Gastroesophageal sphincter (tissue), 3 donors: ENCODE data around the gene TEX14.

Source experiments
- EP300 ChIP-seq: sonication (generic); formaldehyde crosslinking; IDR thresholded peaks from one replicate; pipeline ENCODE4 v1.6.1; 2017; ENCODE audit warnings: antibody characterized with exemption, mild to moderate bottlenecking
- POLR2A ChIP-seq, 2 donors: fragments of 450-650 bp; IDR thresholded peaks; one replicate each; pipeline ENCODE4 v1.6.1; 2017; ENCODE audit warnings: antibody characterized with exemption in 2 of 2, mild to moderate bottlenecking in 2 of 2, moderate library complexity in 1 of 2
- POLR2AphosphoS5 ChIP-seq: sonication (generic); formaldehyde crosslinking; IDR thresholded peaks from one replicate; pipeline ENCODE4 v1.6.1; 2017; ENCODE audit warnings: antibody characterized with exemption
- TF ChIP-seq, protein P1 (sequence below), 4 experiments: fragments of 200-600 bp in 2 of 4; fragments of 450-650 bp in 2 of 4; sonication (generic) in 1 of 4; IDR thresholded peaks; one replicate each; pipeline ENCODE4 v1.5.1; 2017 to 2019; ENCODE audit warnings: antibody characterized with exemption in 4 of 4, mild to moderate bottlenecking in 2 of 4, moderate library complexity in 2 of 4

DNA sequence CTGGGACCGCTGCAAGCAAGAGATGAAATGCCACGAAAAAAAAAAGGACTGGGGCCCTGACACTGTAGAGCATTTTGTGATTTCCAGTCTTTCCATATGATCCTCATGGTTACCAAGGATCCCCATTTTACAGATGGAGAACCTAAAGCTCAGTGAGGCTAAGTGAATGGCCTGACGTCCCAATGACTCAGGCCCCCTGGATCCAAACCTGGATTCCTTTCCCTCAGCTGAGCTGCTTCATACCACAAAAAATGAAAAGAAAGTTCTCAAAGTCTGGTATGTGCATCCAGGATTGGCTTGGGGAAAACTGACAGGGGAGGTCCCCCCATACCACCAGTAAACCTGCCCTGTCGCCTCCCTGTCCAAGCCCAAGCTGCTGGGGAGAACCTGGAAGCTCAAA is 80.5 kb downstream of the TEX14 start:
- TF ChIP-seq, protein P1, sequence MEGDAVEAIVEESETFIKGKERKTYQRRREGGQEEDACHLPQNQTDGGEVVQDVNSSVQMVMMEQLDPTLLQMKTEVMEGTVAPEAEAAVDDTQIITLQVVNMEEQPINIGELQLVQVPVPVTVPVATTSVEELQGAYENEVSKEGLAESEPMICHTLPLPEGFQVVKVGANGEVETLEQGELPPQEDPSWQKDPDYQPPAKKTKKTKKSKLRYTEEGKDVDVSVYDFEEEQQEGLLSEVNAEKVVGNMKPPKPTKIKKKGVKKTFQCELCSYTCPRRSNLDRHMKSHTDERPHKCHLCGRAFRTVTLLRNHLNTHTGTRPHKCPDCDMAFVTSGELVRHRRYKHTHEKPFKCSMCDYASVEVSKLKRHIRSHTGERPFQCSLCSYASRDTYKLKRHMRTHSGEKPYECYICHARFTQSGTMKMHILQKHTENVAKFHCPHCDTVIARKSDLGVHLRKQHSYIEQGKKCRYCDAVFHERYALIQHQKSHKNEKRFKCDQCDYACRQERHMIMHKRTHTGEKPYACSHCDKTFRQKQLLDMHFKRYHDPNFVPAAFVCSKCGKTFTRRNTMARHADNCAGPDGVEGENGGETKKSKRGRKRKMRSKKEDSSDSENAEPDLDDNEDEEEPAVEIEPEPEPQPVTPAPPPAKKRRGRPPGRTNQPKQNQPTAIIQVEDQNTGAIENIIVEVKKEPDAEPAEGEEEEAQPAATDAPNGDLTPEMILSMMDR (IDR thresholded peaks at IDR 0.05): no peak
- TF ChIP-seq POLR2A (IDR thresholded peaks at IDR 0.05) (no peak), POLR2AphosphoS5 (no peak), EP300 (no peak)
